A549 (cell line): Measurements from ENCODE around the gene CCDC167.

Experiments used
- RARB ChIP-seq: fragments of 250-450 bp; sonication (Bioruptor Pico); IDR thresholded peaks from 2 replicates; pipeline ENCODE4 v1.8.0; 2021; ENCODE audit warnings: mild to moderate bottlenecking, moderate library complexity
- TF ChIP-seq, protein P1 (sequence below): fragments of 450-650 bp; IDR thresholded peaks from 2 replicates; pipeline ENCODE4 v1.6.1; 2014; ENCODE audit warnings: antibody characterized with exemption

DNA sequence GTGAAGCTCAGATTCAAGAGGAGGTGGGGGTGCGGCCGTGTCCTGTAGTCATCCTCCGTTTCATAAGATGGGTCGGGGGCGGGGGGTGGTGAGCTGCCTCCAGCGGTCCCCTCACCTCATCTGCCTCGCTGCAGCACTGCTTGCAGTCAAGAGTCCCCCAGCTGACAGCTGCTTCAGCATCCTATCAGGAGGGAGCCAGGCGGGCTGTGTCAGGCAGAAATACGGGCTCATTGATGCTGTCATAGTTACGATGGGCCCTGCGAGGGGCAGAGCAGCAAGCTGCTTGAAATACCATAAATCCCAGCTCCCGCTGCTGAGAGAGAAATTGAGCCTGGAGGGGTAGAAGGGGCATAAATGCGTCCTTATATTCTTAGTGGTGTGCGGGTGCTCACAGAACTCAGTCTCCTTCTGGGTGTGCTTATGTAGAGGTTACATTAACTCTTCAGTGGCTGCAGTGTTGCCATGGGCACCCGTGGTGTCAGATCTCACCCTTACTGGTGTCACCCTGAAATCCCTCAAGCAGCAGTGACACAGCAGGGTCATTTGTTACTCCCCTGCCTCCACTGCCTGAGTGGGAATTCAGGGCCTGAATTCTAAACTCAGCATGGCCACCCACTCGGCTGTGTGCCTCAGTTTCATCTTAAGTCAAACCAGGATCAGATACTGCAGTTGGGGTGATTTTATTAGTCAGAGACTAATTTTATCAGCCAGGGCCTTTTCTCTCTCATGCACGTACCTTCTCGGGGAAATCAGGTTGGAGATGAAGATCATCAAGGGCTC is 21.8 kb downstream of the CCDC167 start:
- TF ChIP-seq, protein P1, sequence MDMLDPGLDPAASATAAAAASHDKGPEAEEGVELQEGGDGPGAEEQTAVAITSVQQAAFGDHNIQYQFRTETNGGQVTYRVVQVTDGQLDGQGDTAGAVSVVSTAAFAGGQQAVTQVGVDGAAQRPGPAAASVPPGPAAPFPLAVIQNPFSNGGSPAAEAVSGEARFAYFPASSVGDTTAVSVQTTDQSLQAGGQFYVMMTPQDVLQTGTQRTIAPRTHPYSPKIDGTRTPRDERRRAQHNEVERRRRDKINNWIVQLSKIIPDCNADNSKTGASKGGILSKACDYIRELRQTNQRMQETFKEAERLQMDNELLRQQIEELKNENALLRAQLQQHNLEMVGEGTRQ: no peak
- TF ChIP-seq RARB (CRISPR knock-in tag): no peak
